ENCODE measurements around the gene VPS13A. TPM values are rescaled to one million over a fixed set of nuclear protein-coding genes. Genes with fewer than 3 reads are reported as not detected.

VPS13A gene
- total RNA-seq, 4 donors from 2014 or later = 17.1 to 46.7 (median 26.7) TPM

GRCh38 chr9:77456829-77457437 lies 279.6 kb downstream of the VPS13A start:
- no peaks in the 10 kb centered on the region for H3K27me3 ChIP-seq
- H3K4me1 ChIP-seq = peaks cover 0 to 12% (median 3%) of the 10 kb centered on the region in 3 donors
- no peak overlapping the region for H3K4me3 ChIP-seq
- WGBS, 2 donors = 14 to 17% methylated on average over 10 of the region's 10 CpGs
- H3K36me3 ChIP-seq = no peaks in the 10 kb centered on the region
- H3K9me3 ChIP-seq = no peaks in the 10 kb centered on the region
- H3K27ac ChIP-seq = no peak overlapping the region
- DNase-seq = no peak
- intact Hi-C loops (cut with DNase I) = loop anchor here (10.0 kb wide), 1 partner anchor 298 kb away; no protein-coding TSS in a partner anchor
- TF ChIP-seq POLR2A (IDR thresholded peaks at IDR 0.05) = no peak
- peak; percentile 60 to 91 (median 88) for TF ChIP-seq CTCF (IDR thresholded peaks at IDR 0.05)

- Histone ChIP-seq H3K4me3 (no peak overlapping the region), H3K36me3 (no peaks in the 10 kb centered on the region), H3K4me1 (peaks cover 0 to 12% (median 3%) of the 10 kb centered on the region in 3 donors), H3K27me3 (no peaks in the 10 kb centered on the region), H3K9me3 (no peaks in the 10 kb centered on the region), H3K27ac (peak overlapping the region in 1 of 4 donors; percentile 4)
- intact Hi-C loops (cut with DNase I) = loop anchor here (10.0 kb wide), 1 partner anchor 297 kb away; no protein-coding TSS in a partner anchor
- DNase-seq = no peak
- TF ChIP-seq POLR2A (IDR thresholded peaks at IDR 0.05) (no peak), CTCF (IDR thresholded peaks at IDR 0.05) (peak; percentile 51 to 82 (median 70))
- 54 to 57% methylated on average over 12 to 14 of the region's 15 CpGs for WGBS, 2 donors
Observed at GRCh38 chr9:77457916-77458592, 280.7 kb downstream of the VPS13A start.

- WGBS, 2 donors = 65 to 78% methylated on average over 4 to 7 of the region's 8 CpGs
- Histone ChIP-seq H3K27ac (no peak overlapping the region), H3K9me3 (no peaks in the 10 kb centered on the region), H3K4me3 (no peak overlapping the region), H3K27me3 (no peaks in the 10 kb centered on the region), H3K4me1 (peaks cover 0 to 12% (median 6%) of the 10 kb centered on the region in 3 donors), H3K36me3 (no peaks in the 10 kb centered on the region)
- no peak for TF ChIP-seq POLR2A (IDR thresholded peaks at IDR 0.05)
- TF ChIP-seq CTCF (IDR thresholded peaks at IDR 0.05) = no peak
- DNase-seq = no peak
- intact Hi-C loops (cut with DNase I) = loop anchor here (10.0 kb wide), 1 partner anchor 184 kb away; the partner anchor contains the start of gene GNA14
Observed at GRCh38 chr9:77460938-77461337, 283.6 kb downstream of the VPS13A start.

- H3K27ac ChIP-seq = no peak overlapping the region
- H3K4me3 ChIP-seq = no peak overlapping the region
- TF ChIP-seq CTCF (IDR thresholded peaks at IDR 0.05) (no peak), POLR2A (IDR thresholded peaks at IDR 0.05) (no peak)
- no peaks in the 10 kb centered on the region for H3K9me3 ChIP-seq
- H3K4me1 ChIP-seq = peaks cover 0 to 12% (median 6%) of the 10 kb centered on the region in 3 donors
- intact Hi-C loops (cut with DNase I) = loop anchor here (10.0 kb wide), 1 partner anchor 183 kb away; the partner anchor contains the start of gene GNA14
- H3K36me3 ChIP-seq = no peaks in the 10 kb centered on the region
- no peaks in the 10 kb centered on the region for H3K27me3 ChIP-seq
- DNase-seq = no peak
- 84 to 96% methylated on average over 4 to 7 of the region's 10 CpGs for WGBS, 2 donors
Observed at GRCh38 chr9:77462066-77462465, 284.7 kb downstream of the VPS13A start.

GRCh38 chr9:77463151-77463550 lies 285.8 kb downstream of the VPS13A start:
- no peak for TF ChIP-seq POLR2A (IDR thresholded peaks at IDR 0.05)
- TF ChIP-seq CTCF (IDR thresholded peaks at IDR 0.05) = no peak
- Histone ChIP-seq H3K4me3 (no peak overlapping the region), H3K27me3 (no peaks in the 10 kb centered on the region), H3K36me3 (no peaks in the 10 kb centered on the region), H3K9me3 (no peaks in the 10 kb centered on the region), H3K27ac (peak overlapping the region in 1 of 4 donors; percentile 2), H3K4me1 (peaks cover 0 to 5% (median 4%) of the 10 kb centered on the region in 3 donors)
- 70 to 82% methylated on average over 3 of the region's 3 CpGs for WGBS, 2 donors
- no peak for DNase-seq
- intact Hi-C loops (cut with DNase I) = loop anchor here (10.0 kb wide), 1 partner anchor 182 kb away; the partner anchor contains the start of gene GNA14
